ENCODE data around the gene KMO. TPM values are rescaled to one million over a fixed set of nuclear protein-coding genes. Genes with fewer than 3 reads are reported as not detected.

Gene KMO
- total and polyA plus RNA-seq, 4 donors: 10.2 to 37.3 (median 19.6) TPM

- TF ChIP-seq REST (IDR thresholded peaks at IDR 0.05): no peak
Measured at GRCh38 chr1:241542199-241542907, 10.2 kb downstream of the KMO start (continued).

GRCh38 chr1:241548008-241548407 is 15.8 kb downstream of the KMO start:
- Histone ChIP-seq H3K4me1 (ENCODE audit: control insufficient read depth in 4 of 4, insufficient read depth in 4 of 4, low read length in 3 of 4) (no peaks in the 10 kb centered on the region), H3K27ac (ENCODE audit: low read depth in 1 of 2, low read length in 2 of 2) (no peak overlapping the region), H3K36me3 (ENCODE audit: control insufficient read depth in 4 of 4, insufficient read depth in 3 of 4, low read depth in 1 of 4, low read length in 3 of 4) (peaks cover 0 to 25% (median 19%) of the 10 kb centered on the region in 4 donors), H3K4me3 (ENCODE audit: low read depth in 1 of 3, low read length in 3 of 3) (no peak overlapping the region), H3K9ac (ENCODE audit: low read depth in 1 of 2, low read length in 2 of 2) (no peak overlapping the region), H3K9me3 (ENCODE audit: control insufficient read depth in 4 of 4, low read length in 3 of 4) (no peaks in the 10 kb centered on the region), H3K27me3 (ENCODE audit: control insufficient read depth in 4 of 4, insufficient read depth in 4 of 4, low read length in 3 of 4) (no peaks in the 10 kb centered on the region)
- WGBS: 49% methylated on average over 2 of the region's 2 CpGs
- TF ChIP-seq ZBTB33 (IDR thresholded peaks at IDR 0.05) (no peak), RAD21 (IDR thresholded peaks at IDR 0.05) (no peak), RXRA (IDR thresholded peaks at IDR 0.05) (no peak), EGR1 (IDR thresholded peaks at IDR 0.05; ENCODE audit: low read depth in 2 of 2) (no peak), CTCF (IDR thresholded peaks at IDR 0.05; ENCODE audit: low read depth, low read length, missing input control) (no peak), ATF3 (IDR thresholded peaks at IDR 0.05) (no peak), HNF4G (IDR thresholded peaks at IDR 0.05) (no peak)
- no peak for DNase-seq (ENCODE audit: low spot score)

GRCh38 chr1:241550318-241550717 is 18.1 kb downstream of the KMO start:
- Histone ChIP-seq H3K4me3 (ENCODE audit: low read depth in 1 of 3, low read length in 3 of 3) (no peak overlapping the region), H3K36me3 (ENCODE audit: control insufficient read depth in 4 of 4, insufficient read depth in 3 of 4, low read depth in 1 of 4, low read length in 3 of 4) (peaks cover 0 to 22% (median 19%) of the 10 kb centered on the region in 4 donors), H3K4me1 (ENCODE audit: control insufficient read depth in 4 of 4, insufficient read depth in 4 of 4, low read length in 3 of 4) (peaks cover 0 to 5% (median under 1%) of the 10 kb centered on the region in 4 donors), H3K9ac (ENCODE audit: low read depth in 1 of 2, low read length in 2 of 2) (no peak overlapping the region), H3K27ac (ENCODE audit: low read depth in 1 of 2, low read length in 2 of 2) (no peak overlapping the region), H3K9me3 (ENCODE audit: control insufficient read depth in 4 of 4, low read length in 3 of 4) (no peaks in the 10 kb centered on the region), H3K27me3 (ENCODE audit: control insufficient read depth in 4 of 4, insufficient read depth in 4 of 4, low read length in 3 of 4) (no peaks in the 10 kb centered on the region)
- DNase-seq (ENCODE audit: low spot score): no peak
- WGBS: 90% methylated on average over 1 of the region's 1 CpG
- TF ChIP-seq SP1 (IDR thresholded peaks at IDR 0.05) (no peak), EGR1 (IDR thresholded peaks at IDR 0.05; ENCODE audit: low read depth in 2 of 2) (no peak), REST (IDR thresholded peaks at IDR 0.05) (no peak), JUND (IDR thresholded peaks at IDR 0.05) (no peak), RAD21 (IDR thresholded peaks at IDR 0.05) (no peak), ZBTB33 (IDR thresholded peaks at IDR 0.05) (no peak), GABPA (IDR thresholded peaks at IDR 0.05 in 1 of 2, conservative IDR thresholded peaks at IDR 0.05 in 1 of 2) (no peak), YY1 (IDR thresholded peaks at IDR 0.05) (no peak)
